B cell (primary cell): ENCODE data around the gene DDX24. TPM values are rescaled to one million over a fixed set of nuclear protein-coding genes. Genes with fewer than 3 reads are reported as not detected.

ENCODE experiments used
- ATAC-seq: fragments of 200-7000 bp; cut with Tn5 transposase; one replicate; pipeline ENCODE4 v1.10.0; 2021; ENCODE audit warnings: low read depth, mild to moderate bottlenecking, moderate number of reproducible peaks, moderate library complexity
- CTCF ChIA-PET: fragments of 350-600 bp; sonication (Branson Sonifier 250); formaldehyde crosslinking; loops from one replicate; lab custom pipeline; 2021; ENCODE audit warnings: antibody characterized with exemption, inconsistent platforms; lab: Charles Lee
- POLR2A ChIA-PET: fragments of 350-600 bp; sonication (Branson Sonifier 250); formaldehyde crosslinking; loops from one replicate; lab custom pipeline; 2021; ENCODE audit warnings: antibody characterized with exemption; lab: Charles Lee
- DNase-seq: peaks from one replicate; pipeline ENCODE4 v3.0.0; 2013
- H2AFZ ChIP-seq: 2 replicates; pipeline ENCODE4 v1.6.1; 2012; ENCODE audit warnings: mild to moderate bottlenecking, low read depth, low read length; ENCODE audit not compliant: insufficient read depth, poor library complexity, severe bottlenecking
- H3K27ac ChIP-seq, 2 donors: 1 replicate in 1 of 2; 2 replicates in 1 of 2; pipeline ENCODE4 v1.5.1; 2012 to 2013; ENCODE audit warnings: low read length in 2 of 2, mild to moderate bottlenecking in 2 of 2, moderate library complexity in 1 of 2
- H3K27me3 ChIP-seq, 4 experiments: fragments of 200-600 bp in 1 of 4; sonication (generic) in 1 of 4; replicated peaks in 1 of 4; 1 replicate in 2 of 4; 2 replicates in 2 of 4; pipeline versions ENCODE4 v1.6.1 to v1.7.0; 2013 to 2016; ENCODE audit warnings: low read length in 3 of 4, mild to moderate bottlenecking in 2 of 4, mixed read lengths in 1 of 4, moderate library complexity in 1 of 4; ENCODE audit not compliant: insufficient read depth in 4 of 4, control insufficient read depth in 3 of 4; ENCODE audit errors: control extremely low read depth in 1 of 4
- H3K36me3 ChIP-seq, 2 experiments: replicated peaks in 1 of 2; 1 replicate in 1 of 2; 2 replicates in 1 of 2; pipeline versions ENCODE4 v1.6.1 to v1.7.1; 2013; ENCODE audit warnings: low read length in 1 of 2; ENCODE audit not compliant: insufficient read depth in 2 of 2, control insufficient read depth in 1 of 2; ENCODE audit errors: control extremely low read depth in 1 of 2, extremely low read depth in 1 of 2
- H3K4me1 ChIP-seq, 2 donors: fragments of 200-600 bp in 1 of 2; sonication (generic) in 1 of 2; 1 replicate in 1 of 2; 2 replicates in 1 of 2; pipeline versions ENCODE4 v1.5.1 to v1.6.1; 2013 to 2017; ENCODE audit warnings: low read length in 2 of 2; ENCODE audit not compliant: control insufficient read depth in 2 of 2, insufficient read depth in 2 of 2
- H3K4me2 ChIP-seq: replicated peaks from 2 replicates; pipeline ENCODE3; 2012; ENCODE audit warnings: mild to moderate bottlenecking, low read depth, low read length; ENCODE audit not compliant: poor library complexity, severe bottlenecking
- H3K4me3 ChIP-seq, 5 experiments: fragments of 200-600 bp in 1 of 5; sonication (generic) in 1 of 5; 1 replicate in 3 of 5; 2 replicates in 2 of 5; pipeline versions ENCODE4 v1.5.1 to v1.7.0; 2011 to 2016; ENCODE audit warnings: low read length in 4 of 5, mild to moderate bottlenecking in 4 of 5, low read depth in 2 of 5, control low read depth in 1 of 5, moderate library complexity in 1 of 5; ENCODE audit not compliant: insufficient read depth in 1 of 5; ENCODE audit errors: control extremely low read depth in 1 of 5, extremely low read depth in 1 of 5
- H3K79me2 ChIP-seq: fragments of 200-600 bp; sonication (generic); one replicate; pipeline ENCODE4 v1.6.0; 2016; ENCODE audit warnings: low read length; ENCODE audit not compliant: control insufficient read depth, insufficient read depth
- H3K9ac ChIP-seq: fragments of 200-600 bp; sonication (generic); 2 replicates; pipeline ENCODE4 v1.6.1; 2017; ENCODE audit warnings: mild to moderate bottlenecking, low read length, moderate library complexity
- H3K9me3 ChIP-seq, 3 donors: one replicate each; pipeline versions ENCODE4 v1.6.1 to v1.7.1; 2013; ENCODE audit warnings: low read length in 2 of 3; ENCODE audit not compliant: control insufficient read depth in 2 of 3, insufficient read depth in 1 of 3; ENCODE audit errors: control extremely low read depth in 1 of 3
- H4K20me1 ChIP-seq: 2 replicates; pipeline ENCODE4 v1.6.0; 2012; ENCODE audit warnings: mild to moderate bottlenecking, low read length; ENCODE audit not compliant: insufficient read depth, control insufficient read depth, poor library complexity, severe bottlenecking
- H3K27ac Mint-ChIP-seq: one replicate; pipeline ENCODE4 v1.8.0; 2021; ENCODE audit warnings: mixed read lengths
- H3K27me3 Mint-ChIP-seq: one replicate; pipeline ENCODE4 v1.8.0; 2021; ENCODE audit warnings: mixed read lengths
- H3K4me1 Mint-ChIP-seq: one replicate; pipeline ENCODE4 v1.8.0; 2021; ENCODE audit warnings: mixed read lengths
- H3K4me3 Mint-ChIP-seq: one replicate; pipeline ENCODE4 v1.8.0; 2021; ENCODE audit warnings: mixed read lengths
- H3K9me3 Mint-ChIP-seq: one replicate; pipeline ENCODE4 v1.8.0; 2022; ENCODE audit warnings: mixed read lengths; ENCODE audit not compliant: insufficient read depth
- CTCF ChIP-seq: fragments of 200-600 bp; IDR thresholded peaks from one replicate; pipeline ENCODE4 v1.8.0; 2022; ENCODE audit warnings: antibody characterized with exemption, mild to moderate bottlenecking
- EZH2 ChIP-seq: IDR thresholded peaks from 2 replicates; pipeline ENCODE4 v1.6.1; 2012; ENCODE audit warnings: borderline replicate concordance, low read depth, mild to moderate bottlenecking, moderate library complexity, low read length; ENCODE audit not compliant: insufficient read depth, poor library complexity, severe bottlenecking
- WGBS: methylation state at CpG from one replicate; pipeline ENCODE4 v1.1.5; 2013; ENCODE audit warnings: missing lambda C conversion rate; ENCODE audit not compliant: insufficient coverage; 5-methylcytosine and 5-hydroxymethylcytosine counted together
- intact Hi-C: fragments of 100-400 bp; cut with micrococcal nuclease; formaldehyde crosslinking; loops from one replicate; pipeline ENCODE4 v1.10.0; 2022
- polyA plus RNA-seq: library from polyadenylated mRNA; depleted of rRNA; stranded (reverse); fragments of >200 nt; gene quantifications from 2 replicates; pipeline ENCODE4 v1.2.3, GENCODE V29; 2012
- total RNA-seq, 2 donors: library from RNA; stranded (reverse); fragments of 120-200 nt in 1 of 2; gene quantifications; 1 replicate in 1 of 2; 2 replicates in 1 of 2; pipeline versions ENCODE4 v1.2.3 to v1.2.4, GENCODE V29; 2013 to 2022

DDX24 gene
- total and polyA plus RNA-seq, 2 donors (not counting 1 experiment from before 2014, with no cell fraction given), result 145 to 211 TPM

- Histone ChIP-seq H3K4me1 (peaks cover 4 to 10% of the 10 kb centered on the region in 2 donors), H2AFZ (no peak overlapping the region), H3K4me2 (peak overlapping the region; percentile 5), H3K4me3 (no peak overlapping the region), H3K36me3 (no peaks in the 10 kb centered on the region), H3K9me3 (no peaks in the 10 kb centered on the region), H3K27me3 (peaks cover 0 to 37% (median 6%) of the 10 kb centered on the region in 4 experiments), H3K79me2 (no peaks in the 10 kb centered on the region), H3K27ac (no peak overlapping the region), H4K20me1 (no peaks in the 10 kb centered on the region), H3K9ac (no peak overlapping the region)
- no peak for DNase-seq
- H3K4me3 Mint-ChIP-seq, result no peak overlapping the region
- no peaks in the 10 kb centered on the region for H3K9me3 Mint-ChIP-seq
- ChIA-PET POLR2A (no interaction called here), CTCF (interaction anchor here (0.9 to 1.5 kb wide), 4 partner anchors 11 to 72 kb away, joined by 3 to 8 read pairs (median 6); no protein-coding TSS in a partner anchor)
- H3K27ac Mint-ChIP-seq, result no peak overlapping the region
- peaks cover 9% of the 10 kb centered on the region for H3K4me1 Mint-ChIP-seq
- no peak for TF ChIP-seq CTCF
- 0% methylated on average over 2 of the region's 2 CpGs for WGBS
- peaks cover 37% of the 10 kb centered on the region for H3K27me3 Mint-ChIP-seq
- intact Hi-C loops, result no loop called here
- ATAC-seq, result no peak
These were observed 69.2 kb downstream of the DDX24 start for GRCh38 chr14:94011795-94012194.

- Histone ChIP-seq H3K36me3 (no peaks in the 10 kb centered on the region), H3K9me3 (no peaks in the 10 kb centered on the region), H3K4me1 (peaks cover 4 to 10% of the 10 kb centered on the region in 2 donors), H3K27me3 (peaks cover 0 to 37% (median 6%) of the 10 kb centered on the region in 4 experiments), H2AFZ (no peak overlapping the region), H3K4me3 (no peak overlapping the region), H3K4me2 (no peak overlapping the region), H3K79me2 (no peaks in the 10 kb centered on the region), H3K9ac (no peak overlapping the region), H4K20me1 (no peaks in the 10 kb centered on the region), H3K27ac (no peak overlapping the region)
- ChIA-PET CTCF (interaction anchor here (1.5 to 2.9 kb wide), 3 partner anchors 10 to 71 kb away, joined by 6 to 11 read pairs (median 8); no protein-coding TSS in a partner anchor), POLR2A (no interaction called here)
- Mint-ChIP-seq H3K4me3 (no peak overlapping the region), H3K27ac (no peak overlapping the region), H3K4me1 (peaks cover 9% of the 10 kb centered on the region), H3K27me3 (peaks cover 42% of the 10 kb centered on the region), H3K9me3 (no peaks in the 10 kb centered on the region)
- 83% methylated on average over 6 of the region's 6 CpGs for WGBS
- intact Hi-C loops, result no loop called here
- ATAC-seq, result no peak
- DNase-seq, result no peak
- no peak for TF ChIP-seq EZH2
- TF ChIP-seq CTCF, result no peak
These were observed 70.4 kb downstream of the DDX24 start for GRCh38 chr14:94010625-94011024.
